NCI-H748 treated with DMSO at 0.1 percent for 48 hours (cell line): ENCODE results near the gene PIWIL4.
A peak's percentile ranks its signal among the peaks of the same experiment; 100 is the strongest.
"Not testable (repeated sequence)": the region's sequence is repeated elsewhere in the genome, so short reads cannot be mapped to it uniquely, and the experiment has no call there.

Source experiments
- DNase-seq: peaks from one replicate; lab custom pipeline; 2025; lab: John Stamatoyannopoulos, UW

PIWIL4 gene

DNA sequence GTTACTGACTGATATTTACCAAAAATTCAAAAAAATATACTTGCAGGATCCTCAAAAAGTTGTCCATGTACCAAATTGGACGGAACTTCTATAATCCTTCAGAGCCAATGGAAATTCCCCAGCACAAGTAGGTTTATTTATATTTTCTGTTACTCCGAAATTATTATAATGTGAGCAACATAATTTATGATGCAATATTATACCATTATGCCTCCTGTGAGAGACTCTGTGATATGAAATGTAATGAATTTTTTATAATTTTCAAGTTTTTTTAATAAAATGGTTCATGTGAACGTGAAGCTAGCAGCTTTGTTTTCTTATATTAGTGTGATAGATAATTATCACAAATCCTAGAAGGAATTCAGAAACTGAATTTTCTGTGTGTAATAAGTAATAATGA is 18.2 kb downstream of the PIWIL4 start:
- DNase-seq, result no peak

DNA sequence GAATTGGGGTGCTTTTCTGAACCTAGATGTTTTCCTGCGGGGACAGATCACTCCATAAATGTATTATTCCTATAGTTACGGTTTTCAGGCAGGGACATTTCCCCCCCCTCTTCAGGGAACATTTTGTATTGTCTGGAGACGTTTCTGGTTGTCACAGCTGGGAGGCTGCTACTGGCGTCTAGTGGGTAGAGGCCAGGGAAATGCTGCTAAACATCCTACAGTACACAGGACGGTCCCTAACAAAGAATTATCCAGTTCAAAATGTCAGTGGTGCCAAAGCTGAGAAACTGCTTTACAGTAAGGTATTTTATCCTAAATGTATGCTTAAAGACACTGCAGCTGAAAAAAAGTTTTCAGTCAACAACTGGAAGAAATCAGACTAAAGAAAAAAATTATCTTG is 19.4 kb downstream of the PIWIL4 start:
- no peak for DNase-seq

DNA sequence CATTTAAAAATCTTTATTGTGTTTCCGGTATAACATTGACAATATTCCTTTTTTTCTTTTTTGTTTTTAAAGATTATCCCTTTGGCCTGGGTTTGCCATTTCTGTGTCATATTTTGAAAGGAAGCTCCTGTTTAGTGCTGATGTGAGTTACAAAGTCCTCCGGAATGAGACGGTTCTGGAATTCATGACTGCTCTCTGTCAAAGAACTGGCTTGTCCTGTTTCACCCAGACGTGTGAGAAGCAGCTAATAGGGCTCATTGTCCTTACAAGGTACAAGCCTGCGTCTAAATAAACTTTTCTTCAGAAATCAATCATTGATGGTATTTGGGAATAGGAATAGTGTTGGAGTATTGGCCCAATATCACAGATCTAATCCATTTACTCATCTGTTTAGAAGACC is 19.8 kb downstream of the PIWIL4 start:
- DNase-seq, result no peak

DNA sequence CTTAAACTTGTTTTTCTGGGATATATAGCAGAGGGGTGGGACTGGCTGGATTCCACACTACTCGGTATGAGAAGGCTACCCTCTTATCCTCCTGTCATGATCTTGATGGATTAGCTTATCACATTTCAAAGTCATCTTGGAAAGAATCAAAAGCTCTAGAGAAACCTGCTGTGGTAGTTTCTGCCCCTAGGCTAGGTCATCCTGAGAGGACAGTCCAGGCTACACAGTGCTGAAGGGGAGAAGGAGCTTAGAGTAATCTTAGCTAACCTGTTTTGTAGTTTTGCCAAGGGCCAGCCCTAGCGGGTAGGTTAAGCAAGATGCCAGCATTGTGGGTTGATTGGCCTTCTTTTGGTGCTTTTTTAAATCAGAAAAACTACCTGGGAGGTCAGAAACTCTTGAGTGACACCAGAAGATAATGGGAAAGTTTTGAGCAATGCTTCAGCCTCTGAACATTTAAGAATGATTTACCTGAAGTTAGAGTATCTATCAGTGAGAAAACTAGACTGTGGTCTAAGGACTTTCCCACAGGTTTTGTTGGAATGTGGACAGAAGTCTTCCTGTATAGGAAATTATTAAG is 21.3 kb downstream of the PIWIL4 start:
- DNase-seq, result no peak

DNA sequence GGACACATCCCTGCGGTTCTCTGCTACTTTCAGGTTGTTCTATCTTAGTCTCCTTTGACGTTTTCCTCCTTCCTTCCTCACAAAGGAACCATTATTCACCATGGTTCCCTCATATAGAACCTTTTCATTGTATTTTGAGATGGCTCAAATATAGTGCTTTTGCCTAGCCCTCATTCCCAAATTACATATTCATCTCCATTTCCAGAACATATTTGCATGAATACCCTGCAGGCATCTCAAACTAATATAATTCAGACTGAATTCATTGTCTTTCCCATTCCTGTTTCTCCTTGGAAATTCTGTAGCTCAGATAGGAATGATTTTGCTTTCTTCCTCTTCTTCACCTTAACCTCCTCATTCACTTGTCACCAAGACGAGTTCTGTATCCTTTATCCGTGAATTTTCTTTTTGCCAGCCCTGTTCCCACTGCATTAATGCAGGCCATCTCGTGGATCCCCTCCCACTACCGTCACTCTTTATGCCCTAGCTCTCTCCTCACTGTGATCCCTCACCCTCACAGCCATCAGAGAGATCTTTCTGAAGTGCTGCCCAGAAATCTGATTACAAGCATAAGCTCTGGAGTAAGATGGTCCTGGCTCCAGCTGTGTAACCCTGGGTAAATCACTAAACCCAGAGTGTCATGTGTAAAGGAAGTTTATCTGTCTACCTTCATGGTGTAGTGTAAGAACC is 23.3 kb downstream of the PIWIL4 start:
- DNase-seq, result no peak

DNA sequence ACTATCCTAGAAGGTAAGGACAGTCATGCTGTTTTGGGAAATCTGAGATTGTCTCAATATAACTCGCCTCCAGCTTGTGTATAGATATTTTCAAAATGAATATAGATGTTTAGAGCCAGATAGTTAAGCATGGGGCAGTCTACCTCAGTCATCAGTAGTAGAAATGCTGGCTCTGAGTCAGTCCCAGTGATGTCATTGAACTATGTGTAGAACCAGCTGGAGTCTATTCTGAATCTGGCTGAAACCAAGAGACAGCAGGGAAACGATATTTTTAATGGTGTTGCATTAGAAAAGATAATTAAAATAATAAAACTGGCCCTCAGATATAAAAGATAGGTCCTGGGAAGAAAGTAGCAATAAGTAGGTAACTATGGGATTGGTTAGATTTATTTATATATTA is 25.9 kb downstream of the PIWIL4 start:
- DNase-seq, result no peak

DNA sequence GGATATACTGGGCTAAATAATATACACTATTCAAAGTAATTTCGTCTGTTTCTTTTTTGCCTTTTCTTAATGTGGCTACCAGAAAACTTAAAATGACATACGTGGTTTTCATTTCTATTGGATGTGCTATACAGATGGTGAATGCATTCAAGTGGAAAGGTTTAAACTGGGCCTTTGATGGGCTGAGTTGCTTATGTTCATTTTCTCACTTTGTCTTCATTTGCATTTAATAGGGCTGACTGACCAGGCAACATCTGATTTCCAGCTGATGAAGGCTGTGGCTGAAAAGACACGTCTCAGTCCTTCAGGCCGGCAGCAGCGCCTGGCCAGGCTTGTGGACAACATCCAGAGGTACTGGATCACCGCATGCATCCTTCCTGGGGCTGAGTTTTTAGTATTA is 27.9 kb downstream of the PIWIL4 start:
- DNase-seq, result no peak

DNA sequence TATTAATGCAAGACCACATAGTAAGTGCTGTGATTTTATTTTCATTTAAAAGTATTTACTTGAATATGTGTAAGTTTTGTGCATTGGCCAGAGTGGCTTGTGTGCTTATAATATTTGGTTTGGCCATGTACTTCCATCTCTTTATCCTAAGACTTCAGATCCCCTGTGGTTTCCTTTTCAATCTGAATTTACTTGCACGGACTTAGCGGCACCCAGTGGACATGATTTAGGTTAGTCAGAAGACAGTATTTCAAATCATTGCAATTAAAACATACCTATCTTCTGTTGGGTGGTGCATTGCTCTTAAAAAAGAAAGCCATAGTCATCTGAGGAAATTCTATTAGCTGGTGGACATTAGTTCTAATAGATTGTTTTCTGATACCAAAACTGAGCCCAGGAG is 30.7 kb downstream of the PIWIL4 start:
- DNase-seq, result no peak

DNA sequence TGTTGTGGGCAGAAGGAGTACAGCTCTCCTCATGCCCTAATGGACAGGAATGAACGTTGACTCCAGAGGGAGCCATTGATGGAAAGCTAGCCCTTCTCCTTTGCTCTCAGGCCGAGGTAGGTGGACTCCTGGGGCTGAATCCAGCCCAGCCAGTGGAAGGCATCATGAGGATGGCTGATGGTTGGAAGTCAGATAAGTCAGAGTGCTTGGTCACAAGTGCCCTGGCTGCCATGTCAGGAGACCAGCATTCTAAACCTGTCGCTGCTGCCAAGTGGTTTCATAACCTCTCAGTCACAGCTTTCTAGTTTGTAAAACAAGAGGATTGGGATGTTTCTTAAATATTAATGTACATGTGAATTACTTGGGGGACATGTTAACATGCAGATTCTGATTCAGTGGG is 32.3 kb downstream of the PIWIL4 start:
- DNase-seq, result no peak

DNA sequence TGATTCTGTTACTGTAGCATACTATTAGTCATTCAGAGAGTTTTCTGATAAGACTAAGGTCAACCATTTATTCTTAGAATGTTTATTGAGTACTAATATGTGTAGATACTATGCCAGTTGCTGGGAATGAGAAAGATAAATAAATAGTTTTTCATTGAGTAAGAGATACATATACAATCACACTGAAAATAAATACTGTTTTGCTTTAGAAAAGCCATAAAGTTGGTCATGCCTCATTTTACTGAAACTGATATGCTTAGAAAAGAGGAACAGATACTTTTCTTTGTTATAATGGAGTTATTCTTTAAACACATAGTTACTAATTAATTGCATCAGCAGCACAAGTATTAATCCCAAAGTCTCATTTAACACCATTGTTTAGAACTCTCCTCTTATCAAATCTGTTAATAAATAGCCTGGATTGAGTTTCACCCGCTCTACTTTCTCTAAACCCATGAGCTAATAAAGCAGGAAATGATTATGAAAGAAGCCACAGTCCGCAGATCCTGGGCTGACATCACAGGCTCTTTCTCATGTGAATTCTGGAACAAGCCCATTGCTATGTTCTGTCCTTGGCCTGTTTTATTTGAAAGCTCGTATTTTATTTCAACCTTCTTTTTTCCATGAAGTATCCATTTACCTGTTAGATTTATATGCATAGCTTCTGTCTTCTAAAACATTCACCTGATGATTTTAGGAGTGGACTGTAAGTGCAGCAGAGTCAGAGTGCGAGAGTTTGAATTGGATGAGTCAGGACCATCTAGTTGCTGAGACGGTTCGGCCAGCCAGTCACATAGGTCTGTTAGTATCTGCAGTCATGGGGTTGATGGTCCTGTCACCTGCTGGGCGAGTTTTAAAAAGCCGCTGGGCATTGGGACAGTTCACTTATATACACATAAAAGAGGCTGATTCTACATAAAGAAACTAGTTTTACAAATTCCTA is 35.5 kb downstream of the PIWIL4 start:
- no peak for DNase-seq

DNA sequence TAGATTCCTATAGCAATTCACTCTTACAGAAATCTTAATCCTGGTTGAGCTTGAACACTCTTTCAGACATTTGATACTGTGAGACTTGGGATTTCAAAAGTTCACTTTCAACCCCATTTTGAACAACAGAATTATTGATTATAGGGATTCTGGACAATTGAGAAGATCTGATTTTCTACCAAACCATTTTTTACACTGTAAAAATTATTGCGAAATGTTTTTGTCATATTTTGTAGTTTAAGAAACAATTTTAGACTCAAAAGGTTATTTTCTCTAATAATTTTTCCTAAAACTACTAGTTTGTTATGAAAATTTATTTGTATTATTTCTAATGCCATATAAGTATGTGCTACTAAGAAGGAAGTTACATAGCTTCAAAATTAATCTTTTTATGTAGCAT is 36.4 kb downstream of the PIWIL4 start:
- DNase-seq, result no peak

DNA sequence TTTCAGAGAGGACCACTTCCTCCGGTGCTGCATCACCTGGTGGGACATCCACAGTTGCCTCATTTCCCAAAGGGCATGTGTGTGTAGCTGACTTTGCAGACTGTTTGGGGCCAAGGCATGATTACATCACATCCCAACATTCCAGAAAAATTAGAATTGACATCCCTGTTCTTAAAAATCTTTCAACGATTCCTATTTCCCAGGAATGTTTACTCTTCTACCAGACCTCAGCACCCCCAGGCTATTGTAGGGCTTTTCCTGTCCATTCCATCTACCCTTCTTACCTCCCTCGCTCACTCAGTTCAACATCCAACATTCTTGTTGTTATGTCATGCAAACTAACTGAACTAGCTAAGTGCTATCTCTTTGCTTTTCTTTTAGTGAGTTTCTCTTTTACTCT is 37.3 kb downstream of the PIWIL4 start:
- DNase-seq, result no peak

DNA sequence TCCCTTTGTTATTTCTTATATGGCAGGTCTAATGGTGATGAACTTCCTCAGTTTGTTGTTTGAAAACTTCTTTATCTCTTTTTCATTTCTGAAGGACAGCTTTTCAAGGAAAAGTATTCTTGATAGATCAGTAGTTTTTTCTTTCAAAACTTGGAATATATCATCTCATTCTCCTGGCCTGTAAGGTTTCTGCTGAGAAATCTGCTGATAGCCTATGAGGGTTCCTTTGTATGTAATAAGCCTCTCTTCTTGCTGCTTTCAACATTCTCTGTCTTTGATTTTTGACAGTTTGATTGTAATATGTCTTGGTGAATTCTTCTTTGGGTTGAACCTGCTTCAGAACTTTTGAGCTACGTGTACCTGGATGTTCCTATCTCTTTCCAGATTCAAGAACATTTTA is 46.0 kb downstream of the PIWIL4 start:
- no peak for DNase-seq

DNA sequence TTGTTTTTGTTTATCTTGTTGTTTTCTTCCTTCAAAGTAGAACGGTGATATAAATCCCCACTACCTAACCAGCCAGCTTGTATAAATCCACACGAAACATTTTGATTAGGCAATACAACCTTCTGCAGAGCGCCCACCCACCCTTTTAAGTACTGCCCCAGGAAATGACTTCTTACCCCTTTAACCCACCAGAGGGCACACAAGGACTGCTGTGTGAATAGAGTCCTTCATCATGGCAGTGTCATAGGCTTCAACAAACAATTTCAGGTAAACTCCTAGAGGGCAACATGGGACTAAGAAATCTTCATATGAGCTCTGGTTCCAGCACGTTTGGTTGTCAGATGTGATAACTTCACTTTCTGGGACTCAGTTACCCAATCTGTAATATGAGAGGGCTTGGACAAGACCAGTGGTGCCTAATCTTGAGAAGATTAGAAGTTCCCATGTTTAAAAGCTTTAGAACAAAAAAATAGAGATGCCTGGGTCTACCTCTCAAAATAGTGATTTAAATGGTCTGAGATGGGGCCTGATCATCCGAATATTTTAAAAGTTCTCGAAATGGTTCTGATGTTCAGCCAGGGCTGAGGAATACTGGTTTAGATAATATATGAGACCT is 56.1 kb downstream of the PIWIL4 start:
- DNase-seq, result peak; percentile 64

DNA sequence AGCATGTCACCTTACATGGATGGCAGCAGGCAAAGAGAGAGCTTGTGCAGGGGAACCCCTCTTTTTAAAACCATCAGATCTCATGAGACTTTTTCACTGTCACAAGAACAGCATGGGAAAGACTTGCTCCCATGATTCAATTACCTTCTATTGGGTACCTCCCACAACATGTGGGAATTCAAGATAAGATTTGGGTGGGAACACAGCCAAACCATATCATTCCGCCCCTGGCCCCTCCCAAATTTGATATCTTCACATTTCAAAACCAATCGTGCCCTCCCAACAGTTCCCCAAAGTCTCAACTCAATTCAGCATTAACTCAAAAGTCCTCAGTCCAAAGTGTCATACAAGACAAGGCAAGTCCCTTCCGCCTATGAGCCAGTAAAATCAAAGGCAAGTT is 58.3 kb downstream of the PIWIL4 start:
- DNase-seq, result not testable (repeated sequence)

DNA sequence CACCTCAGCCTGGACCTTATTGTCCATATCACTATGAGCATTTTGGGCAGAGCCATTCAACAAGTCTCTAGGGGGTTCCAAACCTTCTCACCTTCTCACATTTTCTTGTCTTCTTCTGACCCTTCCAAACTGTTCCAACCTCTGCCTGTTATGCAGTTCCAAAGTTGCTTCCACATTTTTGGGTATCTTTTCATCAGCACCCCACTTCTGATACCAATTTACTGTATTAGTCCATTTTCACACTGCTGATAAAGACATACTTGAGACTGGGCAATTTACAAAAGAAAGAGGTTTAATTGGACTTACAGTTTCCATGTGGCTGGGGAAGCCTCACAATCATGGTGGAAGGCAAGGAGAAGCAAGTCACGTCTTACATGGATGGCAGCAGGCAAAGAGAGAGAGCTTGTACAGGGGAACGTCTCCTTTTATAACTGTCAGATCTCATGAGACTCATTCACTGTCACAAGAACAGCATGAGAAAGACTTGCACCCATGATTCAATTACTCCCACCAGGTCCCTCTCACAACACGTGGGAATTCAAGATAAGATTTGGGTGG is 59.9 kb downstream of the PIWIL4 start:
- not testable (repeated sequence) for DNase-seq

DNA sequence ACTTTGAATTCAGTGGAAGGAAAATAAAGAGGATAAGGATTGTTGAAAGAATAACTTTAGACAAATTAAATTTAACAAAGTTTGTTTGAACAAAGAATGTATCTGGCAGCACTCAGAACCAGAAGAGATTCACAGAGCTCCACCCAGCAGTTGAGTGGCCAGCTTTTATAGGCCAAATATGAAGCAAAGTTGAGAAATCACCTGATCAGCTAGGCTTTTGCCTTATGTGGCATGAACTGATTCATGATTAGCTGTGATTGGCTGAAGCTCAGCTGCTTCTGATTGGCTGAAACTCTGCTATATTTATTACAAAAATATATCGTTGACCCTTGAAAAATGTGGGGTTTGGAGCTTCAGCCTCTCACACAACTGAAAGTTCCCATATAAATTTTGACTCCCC is 62.6 kb downstream of the PIWIL4 start:
- DNase-seq, result no peak

DNA sequence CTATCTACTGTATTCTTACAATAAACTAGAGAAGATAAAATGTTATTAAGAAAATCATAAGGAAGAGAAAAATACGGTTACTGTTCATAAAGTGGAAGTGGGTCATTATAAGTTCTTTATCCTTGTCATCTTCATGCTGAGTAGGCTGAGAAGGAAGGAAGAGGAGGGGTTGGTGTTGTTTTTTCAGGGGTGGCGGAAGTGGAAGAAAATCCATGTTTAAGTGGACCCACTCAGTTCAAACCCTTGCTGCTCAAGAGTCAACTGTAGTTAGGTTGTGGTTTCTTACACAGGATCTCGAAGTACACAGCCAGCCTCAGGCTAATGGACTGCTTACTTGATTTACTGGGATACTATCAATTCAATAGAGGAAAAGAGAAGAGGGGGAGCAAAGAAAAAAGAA is 63.1 kb downstream of the PIWIL4 start:
- no peak for DNase-seq

DNA sequence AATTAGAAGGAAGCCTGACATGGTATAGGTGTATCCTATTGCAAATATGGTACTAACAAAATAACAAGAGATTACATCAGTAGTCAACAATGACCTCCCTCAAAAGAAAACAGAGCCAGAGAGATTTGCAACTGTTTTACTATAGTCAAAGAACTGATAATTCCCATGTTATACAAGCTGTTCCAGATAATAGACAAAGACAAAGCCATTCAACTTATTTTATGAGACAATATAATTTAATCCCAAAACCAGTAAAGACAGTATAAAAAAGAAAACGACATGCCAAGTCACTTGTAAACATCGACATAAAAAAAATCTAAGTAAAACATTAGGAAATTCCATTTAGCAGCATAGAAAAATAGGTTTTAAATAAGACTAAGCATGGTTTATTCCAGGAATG is 65.2 kb downstream of the PIWIL4 start:
- no peak for DNase-seq

DNA sequence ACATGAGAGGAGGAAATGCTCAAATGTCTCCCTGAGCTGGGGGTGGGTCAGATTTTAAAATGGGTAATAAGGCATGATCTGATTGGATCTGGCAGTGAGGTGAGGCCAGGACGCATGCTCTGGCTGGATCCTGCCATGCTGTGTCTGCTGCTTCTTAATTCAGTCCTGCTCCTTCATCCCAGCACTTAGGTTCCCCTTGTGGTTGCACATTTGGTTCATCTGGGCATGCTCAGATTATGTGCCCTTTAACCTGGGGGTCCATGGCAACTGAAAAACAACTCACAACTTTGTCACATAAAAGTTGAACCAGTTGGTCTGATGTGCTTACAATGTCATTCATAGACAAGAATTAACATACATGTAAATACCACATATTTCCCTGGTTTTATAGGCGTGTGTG is 67.9 kb downstream of the PIWIL4 start:
- DNase-seq, result no peak

DNA sequence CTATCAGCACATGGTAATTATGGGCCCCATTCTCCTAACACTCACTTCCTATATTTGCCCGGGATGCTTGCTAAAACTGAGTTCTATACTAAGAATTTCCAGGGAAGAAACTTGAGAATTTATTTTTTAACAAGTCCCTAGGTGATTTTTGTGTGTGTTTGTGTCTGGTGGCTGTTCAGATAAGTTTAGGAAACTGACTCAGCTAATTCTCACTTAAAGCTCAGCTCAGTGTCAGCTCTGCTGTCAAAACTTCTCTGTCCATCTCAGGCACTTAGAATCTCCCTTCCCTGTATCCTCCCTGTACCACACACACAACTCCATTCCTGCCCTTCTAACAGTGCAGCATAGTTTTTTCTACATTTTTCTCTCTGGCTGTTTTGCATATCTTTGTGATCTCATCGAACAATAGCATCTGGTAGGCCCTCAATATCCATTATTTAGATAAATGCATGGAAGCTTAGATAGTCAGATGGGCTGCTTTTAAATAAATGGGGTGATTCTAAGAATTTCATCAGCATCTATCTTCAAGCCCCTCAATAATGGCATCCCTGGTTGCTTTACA is 69.3 kb downstream of the PIWIL4 start:
- no peak for DNase-seq

DNA sequence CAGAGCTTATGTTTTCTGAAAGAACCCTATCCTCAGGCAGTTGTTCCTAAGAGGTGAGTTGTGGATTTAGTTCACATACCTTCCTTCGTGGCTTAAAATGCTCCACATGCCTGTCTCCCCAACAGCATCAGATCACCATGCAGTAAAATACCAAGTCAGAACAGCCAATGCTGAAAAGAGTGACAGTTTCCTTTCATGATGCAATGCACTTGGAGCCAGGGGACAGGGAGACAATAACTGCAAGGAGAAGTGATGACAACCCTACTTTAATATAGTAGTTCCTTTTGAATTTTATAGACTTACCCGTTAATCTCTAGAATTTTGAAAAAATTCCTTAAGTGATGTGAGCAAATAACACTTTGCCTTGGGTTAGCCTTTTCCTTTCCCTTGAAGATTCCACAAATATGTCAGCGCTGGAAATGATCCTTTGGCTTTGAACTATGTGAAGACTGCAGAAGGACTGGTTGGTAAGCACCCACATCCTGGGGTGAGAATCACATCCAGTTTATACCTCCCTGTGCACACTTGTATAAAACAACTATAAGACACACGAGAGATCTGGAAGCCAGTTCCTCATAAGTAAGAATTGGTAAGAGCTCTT is 71.2 kb downstream of the PIWIL4 start:
- DNase-seq, result no peak
